HG03469 (cell line): Measurements from ENCODE around the gene GTPBP6.
"Not testable (repeated sequence)": the region's sequence is repeated elsewhere in the genome, so short reads cannot be mapped to it uniquely, and the experiment has no call there.

Experiments used
- ATAC-seq: cut with Tn5 transposase; IDR thresholded peaks from one replicate; pipeline ENCODE4 v1.9.1; 2021; ENCODE audit warnings: mild to moderate bottlenecking, moderate library complexity, moderate number of reproducible peaks; ENCODE audit not compliant: unreplicated experiment

The GTPBP6 gene

GRCh38 chrX:317424-318067 is 1.1 kb downstream of the GTPBP6 start:
- ATAC-seq, result no peak

GRCh38 chrX:316351-317325 is 2.0 kb downstream of the GTPBP6 start:
- no peak for ATAC-seq

- no peak for ATAC-seq
Measured at GRCh38 chrX:314781-315595, 3.6 kb downstream of the GTPBP6 start.

GRCh38 chrX:314049-314448 is 4.5 kb downstream of the GTPBP6 start:
- no peak for ATAC-seq

- ATAC-seq, result no peak
Measured at GRCh38 chrX:313546-313945, 5.0 kb downstream of the GTPBP6 start.

- no peak for ATAC-seq
Measured at GRCh38 chrX:312621-313331, 5.8 kb downstream of the GTPBP6 start.

- no peak for ATAC-seq
Measured at GRCh38 chrX:311156-312129, 7.2 kb downstream of the GTPBP6 start.

- no peak for ATAC-seq
Measured at GRCh38 chrX:310621-311155, 7.9 kb downstream of the GTPBP6 start.

GRCh38 chrX:308821-309520 is 9.6 kb downstream of the GTPBP6 start:
- ATAC-seq, result no peak

GRCh38 chrX:307261-308111 is 11.1 kb downstream of the GTPBP6 start:
- no peak for ATAC-seq

- not testable (repeated sequence) for ATAC-seq
Measured at GRCh38 chrX:306614-307251, 11.9 kb downstream of the GTPBP6 start.

GRCh38 chrX:305781-306613 is 12.6 kb downstream of the GTPBP6 start:
- ATAC-seq, result not testable (repeated sequence)

- ATAC-seq, result no peak
Measured at GRCh38 chrX:302975-303374, 15.6 kb downstream of the GTPBP6 start.

GRCh38 chrX:300334-300733 is 18.3 kb downstream of the GTPBP6 start:
- ATAC-seq, result no peak

GRCh38 chrX:298993-299392 is 19.6 kb downstream of the GTPBP6 start:
- no peak for ATAC-seq

- no peak for ATAC-seq
Measured at GRCh38 chrX:295136-295535, 23.5 kb downstream of the GTPBP6 start.
